Upper lobe of left lung (tissue), 6 donors: Measurements from ENCODE around the gene CARMIL3. TPM values are rescaled to one million over a fixed set of nuclear protein-coding genes. Genes with fewer than 3 reads are reported as not detected.

ENCODE experiments used
- ATAC-seq, 2 donors: fragments of 200-7000 bp; cut with Tn5 transposase; one replicate each; pipeline ENCODE4 v1.9.1; 2022; ENCODE audit warnings: mild to moderate bottlenecking in 2 of 2, moderate library complexity in 2 of 2; ENCODE audit not compliant: low FRiP score in 2 of 2
- DNase-seq, 2 donors: peaks; one replicate each; pipeline ENCODE4 v3.0.0-alpha.2; 2019 to 2020
- H3K27ac ChIP-seq, 4 donors: fragments of 200-600 bp; sonication (generic); one replicate each; pipeline ENCODE4 v1.5.1; 2016 to 2019
- H3K27me3 ChIP-seq, 4 donors: fragments of 200-600 bp; sonication (generic); one replicate each; pipeline ENCODE4 v1.5.1; 2017 to 2019
- H3K36me3 ChIP-seq, 4 donors: fragments of 200-600 bp; sonication (generic); one replicate each; pipeline ENCODE4 v1.5.1; 2016 to 2019
- H3K4me1 ChIP-seq, 4 donors: fragments of 200-600 bp; sonication (generic); one replicate each; pipeline ENCODE4 v1.5.1; 2018 to 2019
- H3K4me3 ChIP-seq, 4 donors: fragments of 200-600 bp; sonication (generic); one replicate each; pipeline ENCODE4 v1.5.1; 2017 to 2019; ENCODE audit warnings: mild to moderate bottlenecking in 2 of 4, moderate library complexity in 1 of 4
- H3K9me3 ChIP-seq, 4 donors: fragments of 200-600 bp; sonication (generic); one replicate each; pipeline ENCODE4 v1.5.1; 2018 to 2019
- EP300 ChIP-seq, 4 donors: sonication (generic); formaldehyde crosslinking; IDR thresholded peaks; one replicate each; pipeline ENCODE4 v1.5.1; 2017; ENCODE audit warnings: antibody characterized with exemption in 4 of 4, control low read depth in 2 of 4
- POLR2A ChIP-seq, 4 donors: fragments of 450-650 bp; IDR thresholded peaks; one replicate each; pipeline ENCODE4 v1.5.1; 2016 to 2017; ENCODE audit warnings: antibody characterized with exemption in 4 of 4, mild to moderate bottlenecking in 2 of 4
- POLR2AphosphoS5 ChIP-seq, 2 donors: sonication (generic); formaldehyde crosslinking; IDR thresholded peaks; one replicate each; pipeline ENCODE4 v1.5.1; 2017; ENCODE audit warnings: antibody characterized with exemption in 2 of 2
- WGBS, 2 donors: methylation state at CpG; one replicate each; pipeline ENCODE4 v1.1.5; 2017 to 2018; 5-methylcytosine and 5-hydroxymethylcytosine counted together
- total RNA-seq, 6 donors: library from RNA; depleted of rRNA in 4 of 6; stranded (reverse); fragments of >200 nt in 4 of 6; gene quantifications; one replicate each; pipeline versions ENCODE4 v1.1.0 to v1.2.1, GENCODE V29; 2016 to 2021
- TF ChIP-seq, protein P1 (sequence below), 6 experiments: fragments of 450-650 bp in 4 of 6; fragments of 200-600 bp in 2 of 6; sonication (generic) in 2 of 6; IDR thresholded peaks; one replicate each; pipeline ENCODE4 v1.5.1; 2016 to 2019; ENCODE audit warnings: antibody characterized with exemption in 6 of 6
- donor health status: DM: no; HTN: no; CAD: no; lungs with moderate emphysema.
- donor health status: DM: no; HTN: yes; CAD: no; lungs with severe emphysema.

CARMIL3 gene
- total RNA-seq, 6 donors from 2014 or later: 0.39 to 15.7 (median 1.2) TPM

- Histone ChIP-seq H3K27ac (no peak overlapping the region), H3K27me3 (no peaks in the 10 kb centered on the region), H3K36me3 (no peaks in the 10 kb centered on the region), H3K4me3 (no peak overlapping the region), H3K4me1 (peaks cover 0 to 3% (median 0%) of the 10 kb centered on the region in 4 donors), H3K9me3 (no peaks in the 10 kb centered on the region)
- no peak for TF ChIP-seq POLR2AphosphoS5 (IDR thresholded peaks at IDR 0.05)
- no peak for TF ChIP-seq EP300 (IDR thresholded peaks at IDR 0.05)
- TF ChIP-seq, protein P1, sequence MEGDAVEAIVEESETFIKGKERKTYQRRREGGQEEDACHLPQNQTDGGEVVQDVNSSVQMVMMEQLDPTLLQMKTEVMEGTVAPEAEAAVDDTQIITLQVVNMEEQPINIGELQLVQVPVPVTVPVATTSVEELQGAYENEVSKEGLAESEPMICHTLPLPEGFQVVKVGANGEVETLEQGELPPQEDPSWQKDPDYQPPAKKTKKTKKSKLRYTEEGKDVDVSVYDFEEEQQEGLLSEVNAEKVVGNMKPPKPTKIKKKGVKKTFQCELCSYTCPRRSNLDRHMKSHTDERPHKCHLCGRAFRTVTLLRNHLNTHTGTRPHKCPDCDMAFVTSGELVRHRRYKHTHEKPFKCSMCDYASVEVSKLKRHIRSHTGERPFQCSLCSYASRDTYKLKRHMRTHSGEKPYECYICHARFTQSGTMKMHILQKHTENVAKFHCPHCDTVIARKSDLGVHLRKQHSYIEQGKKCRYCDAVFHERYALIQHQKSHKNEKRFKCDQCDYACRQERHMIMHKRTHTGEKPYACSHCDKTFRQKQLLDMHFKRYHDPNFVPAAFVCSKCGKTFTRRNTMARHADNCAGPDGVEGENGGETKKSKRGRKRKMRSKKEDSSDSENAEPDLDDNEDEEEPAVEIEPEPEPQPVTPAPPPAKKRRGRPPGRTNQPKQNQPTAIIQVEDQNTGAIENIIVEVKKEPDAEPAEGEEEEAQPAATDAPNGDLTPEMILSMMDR (IDR thresholded peaks at IDR 0.05): peak; percentile 64 to 95 (median 85)
- TF ChIP-seq POLR2A (IDR thresholded peaks at IDR 0.05): no peak
- ATAC-seq: peak; percentile 53 to 80
- DNase-seq: peak in 1 of 2 donors; percentile 79
- WGBS, 2 donors: 51 to 56% methylated on average over 7 of the region's 7 CpGs
Measured at GRCh38 chr14:24058260-24058950, 6.6 kb downstream of the CARMIL3 start.

GRCh38 chr14:24058951-24059475 lies 7.2 kb downstream of the CARMIL3 start:
- ATAC-seq (no peak), DNase-seq (no peak)
- H3K27ac ChIP-seq: no peak overlapping the region
- peaks cover 0 to 3% (median 0%) of the 10 kb centered on the region in 4 donors for H3K4me1 ChIP-seq
- WGBS, 2 donors: 81 to 94% methylated on average over 2 to 10 of the region's 10 CpGs
- no peak for TF ChIP-seq EP300 (IDR thresholded peaks at IDR 0.05)
- TF ChIP-seq POLR2A (IDR thresholded peaks at IDR 0.05): no peak
- no peak for TF ChIP-seq POLR2AphosphoS5 (IDR thresholded peaks at IDR 0.05)
- TF ChIP-seq, protein P1 (IDR thresholded peaks at IDR 0.05): no peak
- no peak overlapping the region for H3K4me3 ChIP-seq
- H3K27me3 ChIP-seq: no peaks in the 10 kb centered on the region
- no peaks in the 10 kb centered on the region for H3K36me3 ChIP-seq
- H3K9me3 ChIP-seq: no peaks in the 10 kb centered on the region

GRCh38 chr14:24059841-24060388 lies 8.1 kb downstream of the CARMIL3 start:
- Histone ChIP-seq H3K36me3 (no peaks in the 10 kb centered on the region), H3K27ac (no peak overlapping the region), H3K4me3 (no peak overlapping the region), H3K9me3 (no peaks in the 10 kb centered on the region), H3K27me3 (no peaks in the 10 kb centered on the region), H3K4me1 (peaks cover 0 to 3% (median 0%) of the 10 kb centered on the region in 4 donors)
- 84 to 97% methylated on average over 16 of the region's 16 CpGs for WGBS, 2 donors
- no peak for ATAC-seq
- TF ChIP-seq EP300 (IDR thresholded peaks at IDR 0.05) (no peak), POLR2A (IDR thresholded peaks at IDR 0.05) (no peak), POLR2AphosphoS5 (IDR thresholded peaks at IDR 0.05) (no peak)
- TF ChIP-seq, protein P1 (IDR thresholded peaks at IDR 0.05): no peak
- DNase-seq: no peak

DNA sequence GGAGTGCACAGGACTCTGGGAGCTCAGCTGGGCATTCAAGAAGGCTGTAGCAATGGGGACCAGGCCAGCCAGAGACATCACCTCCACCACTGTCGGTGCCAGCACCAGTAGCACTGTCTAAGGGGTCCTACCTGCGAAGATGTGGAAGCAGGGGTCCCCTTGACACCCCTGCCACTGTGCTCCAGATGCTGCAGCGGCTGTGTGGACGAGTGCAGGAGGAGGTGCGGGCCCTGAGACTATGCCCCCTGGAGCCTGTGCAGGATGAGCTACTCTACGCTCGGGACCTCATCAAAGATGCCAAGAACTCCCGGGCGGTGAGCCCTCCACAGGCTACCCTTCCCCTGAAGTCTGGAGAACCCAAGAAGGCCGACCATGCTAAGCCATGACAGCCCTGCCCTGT lies 8.6 kb downstream of the CARMIL3 start:
- no peaks in the 10 kb centered on the region for H3K27me3 ChIP-seq
- H3K9me3 ChIP-seq: no peaks in the 10 kb centered on the region
- no peak overlapping the region for H3K4me3 ChIP-seq
- ATAC-seq (no peak), DNase-seq (no peak)
- no peaks in the 10 kb centered on the region for H3K36me3 ChIP-seq
- peaks cover 0 to 3% (median 0%) of the 10 kb centered on the region in 4 donors for H3K4me1 ChIP-seq
- TF ChIP-seq POLR2AphosphoS5 (IDR thresholded peaks at IDR 0.05) (no peak), EP300 (IDR thresholded peaks at IDR 0.05) (no peak), POLR2A (IDR thresholded peaks at IDR 0.05) (no peak)
- TF ChIP-seq, protein P1 (IDR thresholded peaks at IDR 0.05): no peak
- 89 to 91% methylated on average over 9 to 10 of the region's 10 CpGs for WGBS, 2 donors
- H3K27ac ChIP-seq: no peak overlapping the region
